Activated CD4-positive, alpha-beta T cell treated with anti-CD3 and anti-CD28 coated beads, Interleukin-2, Interleukin-4, amounts not matched to agents 100 ng/mL and 50 ng/mL, durations not matched to agents 16 hours and 8 hours (primary cell): ENCODE measurements around the gene FBXO9.

Experiments used
- DNase-seq: peaks from one replicate; pipeline ENCODE4 v3.0.0-alpha.2; 2020; ENCODE audit warnings: low spot score

FBXO9 gene

GRCh38 chr6:53095270-53095669 lies 30.1 kb downstream of the FBXO9 start:
- DNase-seq: no peak

DNA sequence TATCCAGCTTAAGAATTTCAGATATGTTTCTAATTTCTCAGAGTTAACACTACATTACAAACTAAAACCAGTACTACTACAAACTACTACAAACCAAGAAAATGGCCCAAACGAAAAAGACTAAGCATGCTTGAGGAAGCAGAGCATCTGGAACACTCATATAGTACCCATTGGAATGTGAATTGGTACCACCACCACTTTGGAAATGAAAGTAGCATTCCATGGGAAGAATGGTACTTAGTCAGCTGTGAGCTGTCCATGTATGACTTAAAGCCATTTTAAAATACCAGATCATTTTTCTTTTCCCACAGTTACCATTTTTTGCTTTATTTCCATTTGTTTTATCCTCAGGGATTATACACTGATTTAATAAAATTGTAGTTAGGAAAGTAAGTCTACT lies 30.5 kb downstream of the FBXO9 start:
- DNase-seq: no peak

- no peak for DNase-seq
Observed at GRCh38 chr6:53100561-53100960, 35.4 kb downstream of the FBXO9 start.

- DNase-seq: no peak
Observed at GRCh38 chr6:53101006-53101405, 35.8 kb downstream of the FBXO9 start.

DNA sequence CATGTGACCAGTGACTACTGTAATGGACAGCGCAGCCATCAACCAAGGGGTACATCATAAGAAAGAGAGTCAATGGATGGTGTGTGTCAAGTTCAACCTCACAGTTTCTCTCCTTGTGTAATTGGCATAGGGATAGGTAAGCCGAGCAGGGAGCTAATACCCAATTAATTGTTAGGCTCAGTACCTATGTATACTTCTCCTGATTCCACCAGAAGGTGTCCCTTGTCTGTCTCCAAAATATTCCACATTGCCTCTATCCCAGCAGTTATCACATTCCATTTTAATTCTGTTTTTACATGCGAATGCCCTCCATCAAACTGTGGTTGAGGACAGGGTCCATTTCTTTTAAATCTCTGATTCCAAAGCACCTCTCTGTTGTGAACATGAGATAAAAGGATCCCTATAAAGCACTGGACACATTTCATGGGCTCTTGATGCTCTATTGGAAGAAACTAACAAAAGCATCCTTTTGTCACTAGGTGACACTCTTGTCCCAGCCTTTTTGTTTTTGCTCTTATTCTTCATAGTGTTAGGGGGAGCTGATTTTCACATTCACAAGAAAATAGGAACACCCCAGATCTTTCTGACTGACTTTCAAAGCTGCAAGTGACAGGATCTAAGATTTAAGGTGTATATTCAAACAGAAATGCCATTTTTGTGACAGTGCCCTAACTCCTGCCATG lies 38.9 kb downstream of the FBXO9 start:
- no peak for DNase-seq

GRCh38 chr6:53104916-53105315 lies 39.7 kb downstream of the FBXO9 start:
- DNase-seq: no peak

GRCh38 chr6:53107091-53107490 lies 41.9 kb downstream of the FBXO9 start:
- no peak for DNase-seq

- DNase-seq: no peak
Observed at GRCh38 chr6:53109612-53110011, 44.4 kb downstream of the FBXO9 start.

DNA sequence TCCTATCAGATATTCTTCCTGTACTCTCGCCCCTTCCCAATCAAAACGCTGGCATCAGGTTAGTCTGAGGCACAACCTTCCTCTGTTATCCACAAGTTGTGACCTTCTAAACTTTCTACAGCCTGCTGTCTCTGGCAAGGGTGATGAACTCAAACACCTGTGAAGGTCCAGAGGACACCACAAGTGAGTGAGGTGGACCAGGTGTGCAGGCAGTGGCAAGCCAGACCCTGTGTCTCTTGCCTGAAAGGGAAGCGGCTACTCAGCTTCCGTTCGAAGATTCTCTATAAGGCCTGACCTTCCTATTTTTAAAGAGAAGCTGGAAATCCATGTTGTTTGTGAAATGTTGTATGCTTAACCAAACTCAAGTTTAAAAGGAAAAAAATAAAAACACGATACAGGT lies 46.7 kb downstream of the FBXO9 start:
- no peak for DNase-seq

DNA sequence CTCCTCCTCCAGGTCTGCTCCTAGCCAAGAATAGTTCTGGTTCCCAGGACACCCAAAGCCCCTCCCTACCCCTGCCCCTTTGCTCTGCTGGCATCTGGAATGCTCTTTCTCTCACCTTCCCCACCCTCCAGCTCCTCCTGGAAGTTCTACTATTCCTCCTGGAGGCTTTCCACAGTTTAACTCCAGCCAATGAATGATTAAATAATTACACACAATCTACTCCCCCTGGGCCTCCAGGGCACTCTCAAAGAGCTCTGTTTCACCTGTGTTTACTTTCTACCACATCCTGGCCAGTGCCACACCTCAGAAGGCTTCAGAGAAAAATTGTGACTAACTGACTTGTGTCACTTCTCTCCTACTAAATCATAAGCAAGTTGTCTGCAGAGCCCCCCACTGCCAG lies 47.2 kb downstream of the FBXO9 start:
- no peak for DNase-seq

DNA sequence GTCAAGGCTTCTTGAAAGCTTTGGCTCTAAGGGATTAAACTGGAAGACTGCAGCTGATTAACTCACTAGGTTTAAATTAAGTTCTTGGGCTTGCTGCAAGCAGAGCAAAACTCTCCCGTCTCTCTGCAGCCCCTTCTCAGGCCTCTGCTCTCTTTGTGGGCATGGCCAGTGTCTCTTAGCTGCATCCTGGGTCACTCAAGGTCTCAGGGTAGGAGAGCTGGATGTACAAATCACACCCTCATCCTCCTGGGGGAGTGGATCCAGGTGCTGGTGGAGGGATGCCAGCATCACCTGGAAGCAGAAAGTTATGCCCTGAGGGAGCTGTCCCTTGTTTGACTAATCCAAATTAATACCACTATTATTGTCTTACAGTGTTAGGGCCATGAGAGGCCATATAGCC lies 47.7 kb downstream of the FBXO9 start:
- no peak for DNase-seq

- no peak for DNase-seq
Observed at GRCh38 chr6:53113742-53114141, 48.5 kb downstream of the FBXO9 start.

DNA sequence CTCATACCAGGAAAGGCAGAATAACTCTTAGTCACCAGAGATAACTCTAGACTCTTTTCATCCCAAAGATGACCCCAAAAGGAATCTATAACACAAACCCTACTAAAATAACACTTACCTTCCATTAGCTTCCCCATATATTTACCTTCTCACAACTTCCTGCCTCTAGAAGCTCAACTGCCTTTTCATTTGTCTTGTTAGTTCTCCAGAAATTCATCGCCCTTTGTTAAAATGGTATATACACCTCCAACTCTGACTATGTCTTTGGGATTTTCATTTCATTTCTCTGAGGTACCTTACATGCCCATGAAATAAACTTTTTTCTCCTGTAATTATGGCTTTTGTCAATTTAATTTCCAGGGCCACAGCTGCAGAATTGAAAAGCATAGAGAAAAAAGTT lies 49.9 kb downstream of the FBXO9 start:
- DNase-seq: no peak

GRCh38 chr6:53115741-53116140 lies 50.5 kb downstream of the FBXO9 start:
- DNase-seq: no peak

DNA sequence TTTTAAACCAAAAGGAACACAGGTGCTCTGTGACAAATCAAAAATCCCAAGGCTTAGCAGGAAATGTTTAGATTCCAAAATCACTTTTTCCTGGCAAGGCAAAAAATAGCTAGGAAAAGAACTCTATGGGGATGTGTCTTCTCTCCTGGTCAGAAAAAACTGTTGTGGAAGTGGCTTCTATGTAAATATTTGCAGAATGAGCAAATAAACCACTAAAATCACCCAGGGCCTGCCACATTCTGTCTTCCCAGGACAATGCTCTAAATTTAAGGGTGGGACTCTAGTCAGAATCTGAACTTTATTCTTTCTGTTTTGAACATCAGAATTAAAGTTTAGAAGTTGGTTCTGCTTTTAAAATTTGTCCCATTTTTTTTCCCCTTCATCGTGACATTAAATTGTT lies 54.1 kb downstream of the FBXO9 start:
- no peak for DNase-seq

DNA sequence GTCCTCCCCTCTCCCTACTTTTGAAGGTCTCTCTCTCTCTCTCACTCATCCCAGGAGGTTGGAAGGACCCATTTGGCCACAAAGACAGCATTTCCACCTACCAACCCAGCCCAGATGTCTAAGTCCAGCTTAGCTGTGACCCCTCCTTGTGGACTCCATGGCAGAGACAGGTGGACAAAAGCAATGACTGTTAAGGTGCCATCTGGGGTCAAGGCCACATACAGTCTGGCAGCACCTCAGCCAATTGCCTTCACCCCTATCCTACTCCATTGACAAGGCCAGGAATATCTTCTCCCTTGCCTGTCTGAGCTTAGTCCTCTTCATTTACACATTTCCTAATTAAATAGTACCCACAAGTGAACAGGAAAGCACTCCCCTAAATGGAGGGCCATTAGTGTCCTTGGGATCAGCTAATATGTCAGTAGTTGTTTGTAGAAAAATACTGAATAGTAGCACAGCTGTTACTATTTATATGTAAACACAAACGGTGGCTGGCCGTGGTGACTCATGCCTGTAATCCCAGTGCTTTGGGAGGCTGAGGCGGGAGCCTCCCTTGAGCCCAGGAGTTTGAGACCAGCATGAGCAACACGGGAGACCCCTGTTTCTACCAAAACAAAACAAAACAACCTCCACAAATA lies 54.7 kb downstream of the FBXO9 start:
- DNase-seq: no peak

- no peak for DNase-seq
Observed at GRCh38 chr6:53124131-53124800, 59.1 kb downstream of the FBXO9 start.

DNA sequence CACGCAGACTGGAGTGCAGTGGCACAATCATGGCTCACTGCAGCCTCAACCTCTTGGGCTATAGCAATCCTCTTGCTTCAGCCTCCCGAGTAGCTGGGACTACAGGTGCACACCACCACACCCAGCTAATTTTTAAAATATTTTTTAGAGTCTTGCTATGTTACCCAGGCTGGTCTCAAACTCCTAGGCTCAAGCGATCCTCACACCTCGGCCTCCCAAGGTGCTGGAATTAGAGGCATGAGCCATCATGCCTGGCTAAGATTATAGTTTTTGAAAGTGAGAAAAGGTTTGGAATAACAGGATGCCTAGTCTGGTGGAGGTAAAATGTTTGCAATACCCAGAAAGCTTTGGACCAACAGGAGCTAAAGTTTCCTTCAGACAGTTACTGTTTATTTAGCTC lies 60.1 kb downstream of the FBXO9 start:
- DNase-seq: no peak

GRCh38 chr6:53128842-53129241 lies 63.6 kb downstream of the FBXO9 start:
- DNase-seq: no peak

GRCh38 chr6:53130569-53131290 lies 65.5 kb downstream of the FBXO9 start:
- DNase-seq: no peak

- DNase-seq: no peak
Observed at GRCh38 chr6:53133961-53134360, 68.8 kb downstream of the FBXO9 start.

DNA sequence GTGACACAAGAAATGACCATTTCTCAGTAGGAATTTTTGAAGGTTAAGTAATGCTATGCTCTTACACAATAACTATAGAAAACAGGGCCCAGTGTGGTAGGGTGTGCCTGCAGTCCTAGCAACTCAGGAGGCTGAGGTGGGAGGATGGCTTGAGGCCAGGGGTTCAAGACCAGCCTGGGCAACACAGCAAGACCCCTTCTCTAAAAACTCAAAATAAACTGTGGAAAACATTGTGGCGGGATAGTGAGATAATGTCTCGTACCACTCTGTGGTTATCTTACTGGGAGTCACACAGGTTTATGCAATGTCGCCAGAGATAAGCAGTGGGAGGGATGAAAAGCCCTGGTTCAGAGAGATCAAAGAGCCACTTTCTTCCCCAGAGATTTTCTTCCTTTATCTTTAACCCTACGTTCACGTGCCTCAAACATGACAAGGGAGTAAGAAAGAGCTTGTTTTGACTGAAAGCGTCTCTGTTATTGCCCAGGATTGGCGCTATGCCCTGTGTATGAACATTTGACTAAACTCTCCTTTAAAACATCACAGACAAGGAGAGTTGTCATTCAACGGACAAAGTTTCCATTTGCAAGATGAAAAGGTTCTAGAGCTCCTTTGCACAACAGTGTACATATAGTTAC lies 69.5 kb downstream of the FBXO9 start:
- no peak for DNase-seq
